Suprapubic skin (tissue), 4 donors: ENCODE results near the gene CAPN5.

Source experiments
- EP300 ChIP-seq: sonication (generic); formaldehyde crosslinking; IDR thresholded peaks from one replicate; pipeline ENCODE4 v1.6.1; 2017; ENCODE audit warnings: antibody characterized with exemption
- POLR2A ChIP-seq, 2 donors: fragments of 450-650 bp; IDR thresholded peaks; one replicate each; pipeline ENCODE4 v1.6.1; 2017; ENCODE audit warnings: antibody characterized with exemption in 2 of 2, mild to moderate bottlenecking in 2 of 2, moderate library complexity in 2 of 2
- POLR2AphosphoS5 ChIP-seq, 3 donors: sonication (generic); formaldehyde crosslinking; IDR thresholded peaks; one replicate each; pipeline ENCODE4 v1.6.1; 2017; ENCODE audit warnings: antibody characterized with exemption in 3 of 3
- TF ChIP-seq, protein P1 (sequence below), 2 donors: fragments of 200-600 bp in 1 of 2; fragments of 450-650 bp in 1 of 2; sonication (generic) in 1 of 2; IDR thresholded peaks; one replicate each; pipeline ENCODE4 v1.5.1; 2016 to 2019; ENCODE audit warnings: antibody characterized with exemption in 2 of 2, mild to moderate bottlenecking in 1 of 2, moderate library complexity in 1 of 2

DNA sequence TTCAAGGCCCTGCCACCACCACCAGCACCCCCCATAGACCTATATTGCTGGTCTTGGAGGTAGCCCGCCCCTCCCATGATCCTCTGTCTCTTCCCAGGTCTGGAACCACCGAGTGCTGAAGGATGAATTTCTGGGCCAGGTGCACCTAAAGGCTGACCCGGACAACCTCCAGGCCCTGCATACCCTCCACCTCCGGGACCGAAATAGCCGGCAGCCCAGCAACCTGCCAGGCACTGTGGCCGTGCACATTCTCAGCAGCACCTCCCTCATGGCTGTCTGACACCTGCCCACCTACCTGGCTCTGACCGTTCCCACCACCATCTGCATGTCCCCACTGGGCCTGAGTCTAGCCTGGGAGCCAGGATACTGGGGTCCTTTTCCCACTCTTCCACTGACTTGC lies 56.8 kb downstream of the CAPN5 start:
- no peak for TF ChIP-seq POLR2A (IDR thresholded peaks at IDR 0.05)
- TF ChIP-seq, protein P1, sequence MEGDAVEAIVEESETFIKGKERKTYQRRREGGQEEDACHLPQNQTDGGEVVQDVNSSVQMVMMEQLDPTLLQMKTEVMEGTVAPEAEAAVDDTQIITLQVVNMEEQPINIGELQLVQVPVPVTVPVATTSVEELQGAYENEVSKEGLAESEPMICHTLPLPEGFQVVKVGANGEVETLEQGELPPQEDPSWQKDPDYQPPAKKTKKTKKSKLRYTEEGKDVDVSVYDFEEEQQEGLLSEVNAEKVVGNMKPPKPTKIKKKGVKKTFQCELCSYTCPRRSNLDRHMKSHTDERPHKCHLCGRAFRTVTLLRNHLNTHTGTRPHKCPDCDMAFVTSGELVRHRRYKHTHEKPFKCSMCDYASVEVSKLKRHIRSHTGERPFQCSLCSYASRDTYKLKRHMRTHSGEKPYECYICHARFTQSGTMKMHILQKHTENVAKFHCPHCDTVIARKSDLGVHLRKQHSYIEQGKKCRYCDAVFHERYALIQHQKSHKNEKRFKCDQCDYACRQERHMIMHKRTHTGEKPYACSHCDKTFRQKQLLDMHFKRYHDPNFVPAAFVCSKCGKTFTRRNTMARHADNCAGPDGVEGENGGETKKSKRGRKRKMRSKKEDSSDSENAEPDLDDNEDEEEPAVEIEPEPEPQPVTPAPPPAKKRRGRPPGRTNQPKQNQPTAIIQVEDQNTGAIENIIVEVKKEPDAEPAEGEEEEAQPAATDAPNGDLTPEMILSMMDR (IDR thresholded peaks at IDR 0.05): no peak
- no peak for TF ChIP-seq EP300
- TF ChIP-seq POLR2AphosphoS5 (IDR thresholded peaks at IDR 0.05): no peak
